NCI-H146 treated with DMSO at 0.1 percent for 48 hours (cell line): ENCODE results near the gene EIF3M.

Source experiments
- DNase-seq: peaks from one replicate; lab custom pipeline; 2025; ENCODE audit not compliant: unreplicated experiment; lab: John Stamatoyannopoulos, UW

EIF3M gene

DNA sequence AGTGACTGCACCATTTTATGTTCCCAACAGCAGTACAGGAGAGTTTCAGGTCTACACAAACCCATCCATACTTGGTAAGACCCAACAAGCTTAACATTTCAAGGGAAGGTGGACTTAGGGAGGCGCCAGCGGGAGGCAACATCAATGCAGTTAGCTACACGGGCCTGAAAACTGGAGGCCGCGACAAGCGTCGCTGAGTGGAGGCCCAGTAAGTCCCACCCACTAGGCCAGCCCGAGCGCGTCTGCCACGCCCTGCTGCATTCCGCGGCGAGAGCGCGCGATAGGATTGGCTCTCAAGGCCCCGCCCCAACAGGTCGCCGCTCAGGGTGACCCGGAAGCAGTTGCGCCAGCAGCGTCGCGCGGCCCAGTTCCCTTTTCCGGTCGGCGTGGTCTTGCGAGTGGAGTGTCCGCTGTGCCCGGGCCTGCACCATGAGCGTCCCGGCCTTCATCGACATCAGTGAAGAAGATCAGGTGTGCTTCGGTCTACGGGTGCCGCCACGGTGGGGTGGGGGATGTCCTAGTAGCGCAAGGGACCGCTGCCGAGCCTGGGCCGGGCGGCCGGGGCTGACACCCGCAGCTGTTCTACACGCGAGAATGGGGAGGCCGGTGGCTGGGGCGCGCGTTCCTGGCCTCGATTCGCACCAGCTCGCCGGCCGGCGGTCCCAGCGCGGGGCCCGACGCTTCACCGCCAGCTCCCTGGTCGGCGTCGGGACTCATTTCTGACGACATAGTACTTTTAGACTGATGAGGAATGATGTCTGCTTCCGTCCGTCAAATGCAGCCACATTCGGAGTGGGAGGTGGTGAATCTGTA is at the start of gene EIF3M:
EIF3M (plus strand) TSS at position 373 of the 813 bp plus-strand sequence; CDS start at position 430, 57 bp downstream.
- DNase-seq: peak; percentile 89

GRCh38 chr11:32538804-32539203 is 44.8 kb upstream of the EIF3M start:
- DNase-seq: no peak

- DNase-seq: no peak
Measured at GRCh38 chr11:32549611-32550187, 33.9 kb upstream of the EIF3M start.

GRCh38 chr11:32550207-32550606 is 33.4 kb upstream of the EIF3M start:
- no peak for DNase-seq

- no peak for DNase-seq
Measured at GRCh38 chr11:32555091-32555490, 28.5 kb upstream of the EIF3M start.

- DNase-seq: no peak
Measured at GRCh38 chr11:32555895-32556294, 27.7 kb upstream of the EIF3M start.

GRCh38 chr11:32561835-32562234 is 21.8 kb upstream of the EIF3M start:
- DNase-seq: no peak

DNA sequence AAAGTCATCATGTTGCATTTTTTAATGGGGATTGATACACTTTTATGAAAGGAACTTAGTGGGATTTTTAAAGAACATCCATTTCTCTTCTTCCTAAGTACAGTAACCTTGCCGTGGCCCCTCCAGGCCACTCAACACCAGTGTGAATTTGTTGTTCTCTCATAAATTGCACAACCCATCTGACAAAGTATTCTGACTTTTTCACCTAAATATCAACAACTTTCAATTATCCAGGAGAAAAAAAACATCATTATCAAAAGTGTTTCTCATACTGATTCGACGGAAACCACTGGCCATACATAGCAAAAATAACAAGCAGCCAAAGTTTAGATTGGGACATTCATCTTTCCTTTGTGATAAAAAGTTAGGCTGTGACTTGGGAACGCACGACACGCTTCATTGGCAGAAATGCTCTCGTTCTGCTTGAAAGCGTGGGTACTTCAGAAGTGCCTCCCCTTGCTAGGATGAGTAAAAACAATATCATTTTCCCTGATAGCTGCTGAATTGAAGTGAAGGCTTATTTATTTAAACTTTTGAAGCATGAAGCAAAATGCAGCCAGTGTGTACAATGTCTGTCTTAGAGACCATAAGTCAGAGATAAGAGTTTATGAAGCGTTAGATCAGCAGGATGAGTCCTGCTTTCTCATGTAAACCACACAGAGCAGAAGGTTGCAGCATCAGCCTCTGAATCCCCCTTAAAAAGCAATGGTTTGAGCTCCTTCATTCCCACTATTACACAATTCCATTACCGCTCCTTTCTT is 20.6 kb upstream of the EIF3M start:
- DNase-seq: no peak

GRCh38 chr11:32563600-32563959 is 20.1 kb upstream of the EIF3M start:
- DNase-seq: no peak

- no peak for DNase-seq
Measured at GRCh38 chr11:32566517-32566916, 17.1 kb upstream of the EIF3M start.

DNA sequence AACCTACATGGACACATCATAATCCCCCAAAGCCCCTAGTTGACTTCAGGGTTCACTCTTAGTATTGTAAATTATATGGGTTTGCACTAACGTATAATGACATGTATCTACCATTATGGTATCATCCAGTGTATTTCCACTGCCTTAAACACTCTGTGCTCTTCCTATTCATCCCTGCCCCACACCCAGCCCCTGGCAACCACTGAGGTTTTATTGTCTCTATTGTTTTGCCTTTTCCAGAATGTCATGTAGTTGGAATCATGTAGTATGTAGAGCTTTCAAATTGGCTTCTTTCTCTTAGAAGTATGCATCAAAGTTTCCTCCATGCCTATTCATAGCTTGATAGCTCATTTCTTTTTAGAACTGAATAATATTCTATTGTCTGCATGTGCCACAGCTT is 16.5 kb upstream of the EIF3M start:
- no peak for DNase-seq

- no peak for DNase-seq
Measured at GRCh38 chr11:32569313-32569881, 14.2 kb upstream of the EIF3M start.

DNA sequence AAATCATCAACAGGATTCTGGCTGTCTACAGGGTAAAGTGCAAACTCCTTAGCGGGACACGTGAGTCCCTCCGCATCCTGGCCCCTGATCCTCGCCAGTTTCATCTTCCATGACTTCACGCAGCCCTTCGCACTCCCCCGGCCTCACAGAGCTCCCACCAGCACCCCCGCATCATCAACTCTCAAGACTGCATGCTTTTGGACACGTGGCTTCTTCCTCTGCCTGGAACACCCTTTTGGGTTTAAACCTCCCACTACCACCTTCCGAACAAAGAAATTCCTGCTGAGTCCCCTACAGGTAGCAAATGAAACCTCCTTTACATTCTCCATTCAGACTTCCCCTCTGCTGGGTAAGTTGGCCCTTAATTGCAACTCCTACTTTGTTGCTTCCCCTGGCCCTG is 12.6 kb upstream of the EIF3M start:
- DNase-seq: no peak

DNA sequence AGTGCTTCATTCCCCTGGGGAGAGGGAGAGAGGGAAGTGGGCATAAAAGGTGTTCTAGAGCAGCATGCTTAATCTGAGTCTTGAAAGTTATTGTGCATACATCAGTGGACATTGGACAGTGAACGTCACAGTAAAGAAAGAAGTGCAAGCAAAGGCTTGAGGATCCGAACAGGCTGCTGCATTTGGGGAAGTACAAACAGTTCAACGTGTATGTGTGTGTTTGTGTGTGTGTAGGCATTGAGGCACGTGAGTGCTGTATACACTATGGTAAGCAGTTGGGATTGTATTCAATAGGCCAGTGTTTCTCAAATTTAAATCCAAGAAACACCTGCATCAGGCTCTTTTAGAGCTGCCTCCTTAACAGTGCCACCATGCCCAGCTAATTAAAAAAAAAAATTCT is 10.4 kb upstream of the EIF3M start:
- no peak for DNase-seq

GRCh38 chr11:32574421-32574820 is 9.2 kb upstream of the EIF3M start:
- no peak for DNase-seq

- DNase-seq: no peak
Measured at GRCh38 chr11:32575070-32575469, 8.6 kb upstream of the EIF3M start.

DNA sequence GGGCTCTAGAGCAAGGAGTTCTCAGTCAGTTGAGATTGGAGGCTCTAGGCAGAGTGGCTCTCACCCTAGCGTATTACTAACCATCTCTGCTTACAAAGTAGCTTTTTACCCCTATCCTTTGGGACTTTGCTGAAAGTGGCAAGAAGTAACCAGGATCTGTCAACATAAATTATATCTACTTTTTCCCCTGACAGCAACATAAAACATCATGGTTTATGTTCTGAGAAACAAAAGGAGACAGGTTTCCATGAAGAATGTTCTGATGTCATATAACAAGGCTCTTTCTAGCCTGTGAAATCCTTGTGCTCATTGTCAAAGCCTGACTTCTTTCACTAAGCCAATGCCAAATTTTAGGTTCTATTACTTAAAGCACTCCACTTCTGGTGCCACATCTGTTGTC is 7.2 kb upstream of the EIF3M start:
- no peak for DNase-seq

- no peak for DNase-seq
Measured at GRCh38 chr11:32580967-32581366, 2.7 kb upstream of the EIF3M start.

DNA sequence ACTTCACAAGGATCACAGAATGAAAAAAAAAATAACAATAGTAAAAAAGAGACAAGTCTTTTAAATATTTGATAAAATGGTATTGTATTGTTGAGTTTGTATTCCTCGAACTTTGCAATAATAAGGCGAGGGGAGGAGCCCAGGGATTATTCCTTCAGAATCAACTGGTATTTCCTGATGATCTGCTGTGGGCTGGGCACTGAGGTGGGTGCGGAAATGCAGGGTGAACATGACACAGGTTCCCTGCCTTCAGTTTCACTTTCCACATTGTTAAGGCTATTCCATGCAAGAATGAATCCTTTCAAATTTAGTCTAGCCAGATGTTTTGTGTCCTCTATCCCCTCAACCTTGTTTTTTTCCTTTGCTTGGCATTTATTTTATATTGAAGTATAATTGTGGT is 2.1 kb upstream of the EIF3M start:
- no peak for DNase-seq

DNA sequence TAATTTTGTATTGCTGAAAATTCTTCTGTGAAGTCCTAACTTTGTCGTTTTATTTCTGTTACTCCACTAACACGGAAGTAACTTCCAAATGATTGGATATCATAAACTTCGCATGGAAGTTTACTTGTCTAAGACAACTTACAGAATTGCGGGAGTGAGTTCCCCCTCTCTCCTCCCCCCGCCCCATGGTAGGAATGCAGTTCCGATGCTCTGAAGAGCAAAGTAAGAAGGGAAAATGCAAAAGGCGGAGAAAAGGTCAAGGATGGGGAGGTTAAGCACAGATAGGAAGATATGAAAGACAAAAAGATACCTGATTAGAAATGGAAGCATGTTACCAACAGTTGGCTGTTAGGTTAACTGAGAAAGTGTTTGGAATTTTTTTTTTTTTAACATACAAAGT is 1.3 kb downstream of the EIF3M start:
- DNase-seq: no peak

- DNase-seq: no peak
Measured at GRCh38 chr11:32586576-32587190, 3.1 kb downstream of the EIF3M start.
